Measurements from ENCODE around the gene OR2Y1.
"Not testable (repeated sequence)": the region's sequence is repeated elsewhere in the genome, so short reads cannot be mapped to it uniquely, and the experiment has no call there.

OR2Y1 gene

GRCh38 chr5:180779985-180780610 lies 40.2 kb upstream of the OR2Y1 start:
- 0 out of 2 replicates have a peak, but pooled peaks cover 6% of the 10 kb centered on the region for H3K9me3 ChIP-seq (ENCODE audit: insufficient read depth, low read depth, low read length)
- H3K27me3 ChIP-seq (ENCODE audit: insufficient read depth, low read length): no peaks in the 10 kb centered on the region
- no peak overlapping the region for H3K9ac ChIP-seq (ENCODE audit: low read depth, low read length)
- no peak overlapping the region for H3K27ac ChIP-seq (ENCODE audit: low read length)
- H3K36me3 ChIP-seq (ENCODE audit: insufficient read depth, low read depth, low read length): no peaks in the 10 kb centered on the region
- H3K4me3 ChIP-seq (ENCODE audit: low read length): no peak overlapping the region
- peaks cover 5% of the 10 kb centered on the region; the same call in 1 of the 2 replicates for H3K4me1 ChIP-seq (ENCODE audit: insufficient read depth, low read length)

GRCh38 chr5:180777475-180777874 lies 37.6 kb upstream of the OR2Y1 start:
- no peaks in the 10 kb centered on the region for H3K36me3 ChIP-seq (ENCODE audit: insufficient read depth, low read depth, low read length)
- H3K9me3 ChIP-seq (ENCODE audit: insufficient read depth, low read depth, low read length): peaks cover 6% of the 10 kb centered on the region; the same call in 1 of the 2 replicates
- no peak overlapping the region for H3K4me3 ChIP-seq (ENCODE audit: low read length)
- H3K27ac ChIP-seq (ENCODE audit: low read length): no peak overlapping the region
- no peak overlapping the region for H3K9ac ChIP-seq (ENCODE audit: low read depth, low read length)
- H3K4me1 ChIP-seq (ENCODE audit: insufficient read depth, low read length): no peaks in the 10 kb centered on the region
- no peaks in the 10 kb centered on the region for H3K27me3 ChIP-seq (ENCODE audit: insufficient read depth, low read length)

GRCh38 chr5:180776376-180776775 lies 36.5 kb upstream of the OR2Y1 start:
- Histone ChIP-seq H3K36me3 (ENCODE audit: insufficient read depth, low read depth, low read length) (no peaks in the 10 kb centered on the region), H3K9ac (ENCODE audit: low read depth, low read length) (no peak overlapping the region), H3K27me3 (ENCODE audit: insufficient read depth, low read length) (no peaks in the 10 kb centered on the region), H3K9me3 (ENCODE audit: insufficient read depth, low read depth, low read length) (peaks cover 14% of the 10 kb centered on the region), H3K4me1 (ENCODE audit: insufficient read depth, low read length) (no peaks in the 10 kb centered on the region), H3K27ac (ENCODE audit: low read length) (no peak overlapping the region), H3K4me3 (ENCODE audit: low read length) (no peak overlapping the region)

GRCh38 chr5:180775624-180776023 lies 35.8 kb upstream of the OR2Y1 start:
- no peak overlapping the region for H3K27ac ChIP-seq (ENCODE audit: low read length)
- H3K4me3 ChIP-seq (ENCODE audit: low read length): no peak overlapping the region
- peaks cover 14% of the 10 kb centered on the region for H3K9me3 ChIP-seq (ENCODE audit: insufficient read depth, low read depth, low read length)

GRCh38 chr5:180771839-180772238 lies 32.0 kb upstream of the OR2Y1 start:
- Histone ChIP-seq H3K9ac (ENCODE audit: low read depth, low read length) (no peak overlapping the region), H3K27me3 (ENCODE audit: insufficient read depth, low read length) (no peaks in the 10 kb centered on the region), H3K27ac (ENCODE audit: low read length) (no peak overlapping the region), H3K4me3 (ENCODE audit: low read length) (no peak overlapping the region), H3K36me3 (ENCODE audit: insufficient read depth, low read depth, low read length) (no peaks in the 10 kb centered on the region), H3K4me1 (ENCODE audit: insufficient read depth, low read length) (no peaks in the 10 kb centered on the region), H3K9me3 (ENCODE audit: insufficient read depth, low read depth, low read length) (peaks cover 7% of the 10 kb centered on the region)

More at GRCh38 chr5:180775624-180776023, 35.8 kb upstream of the OR2Y1 start:
- Histone ChIP-seq H3K9ac (ENCODE audit: low read depth, low read length) (no peak overlapping the region), H3K36me3 (ENCODE audit: insufficient read depth, low read depth, low read length) (no peaks in the 10 kb centered on the region), H3K27me3 (ENCODE audit: insufficient read depth, low read length) (no peaks in the 10 kb centered on the region), H3K4me1 (ENCODE audit: insufficient read depth, low read length) (no peaks in the 10 kb centered on the region)

GRCh38 chr5:180769821-180770220 lies 30.0 kb upstream of the OR2Y1 start:
- H3K4me1 ChIP-seq (ENCODE audit: insufficient read depth, low read length): no peaks in the 10 kb centered on the region
- H3K4me3 ChIP-seq (ENCODE audit: low read length): no peak overlapping the region
- H3K9me3 ChIP-seq (ENCODE audit: insufficient read depth, low read depth, low read length): peaks cover 13% of the 10 kb centered on the region
- H3K36me3 ChIP-seq (ENCODE audit: insufficient read depth, low read depth, low read length): no peaks in the 10 kb centered on the region
- H3K27me3 ChIP-seq (ENCODE audit: insufficient read depth, low read length): no peaks in the 10 kb centered on the region
- H3K9ac ChIP-seq (ENCODE audit: low read depth, low read length): no peak overlapping the region
- H3K27ac ChIP-seq (ENCODE audit: low read length): no peak overlapping the region

- no peaks in the 10 kb centered on the region for H3K36me3 ChIP-seq (ENCODE audit: insufficient read depth, low read depth, low read length)
- H3K27me3 ChIP-seq (ENCODE audit: insufficient read depth, low read length): no peaks in the 10 kb centered on the region
- H3K4me1 ChIP-seq (ENCODE audit: insufficient read depth, low read length): no peaks in the 10 kb centered on the region
- H3K27ac ChIP-seq (ENCODE audit: low read length): no peak overlapping the region
- no peak overlapping the region for H3K4me3 ChIP-seq (ENCODE audit: low read length)
- H3K9ac ChIP-seq (ENCODE audit: low read depth, low read length): no peak overlapping the region
- peaks cover 4% of the 10 kb centered on the region; the same call in 1 of the 2 replicates for H3K9me3 ChIP-seq (ENCODE audit: insufficient read depth, low read depth, low read length)
Observed at GRCh38 chr5:180755601-180756000, 15.7 kb upstream of the OR2Y1 start.

- Histone ChIP-seq H3K4me1 (ENCODE audit: insufficient read depth, low read length) (no peaks in the 10 kb centered on the region), H3K4me3 (ENCODE audit: low read length) (no peak overlapping the region), H3K9ac (ENCODE audit: low read depth, low read length) (no peak overlapping the region), H3K9me3 (ENCODE audit: insufficient read depth, low read depth, low read length) (no peaks in the 10 kb centered on the region), H3K27ac (ENCODE audit: low read length) (no peak overlapping the region), H3K36me3 (ENCODE audit: insufficient read depth, low read depth, low read length) (no peaks in the 10 kb centered on the region), H3K27me3 (ENCODE audit: insufficient read depth, low read length) (peaks cover 3% of the 10 kb centered on the region; the same call in 1 of the 2 replicates)
Observed at GRCh38 chr5:180744253-180744652, 4.4 kb upstream of the OR2Y1 start.

GRCh38 chr5:180742727-180743126 lies 2.9 kb upstream of the OR2Y1 start:
- Histone ChIP-seq H3K4me1 (ENCODE audit: insufficient read depth, low read length) (no peaks in the 10 kb centered on the region), H3K9ac (ENCODE audit: low read depth, low read length) (no peak overlapping the region), H3K4me3 (ENCODE audit: low read length) (no peak overlapping the region), H3K27me3 (ENCODE audit: insufficient read depth, low read length) (peaks cover 3% of the 10 kb centered on the region; the same call in 1 of the 2 replicates), H3K36me3 (ENCODE audit: insufficient read depth, low read depth, low read length) (no peaks in the 10 kb centered on the region), H3K27ac (ENCODE audit: low read length) (no peak overlapping the region), H3K9me3 (ENCODE audit: insufficient read depth, low read depth, low read length) (no peaks in the 10 kb centered on the region)

- not testable (repeated sequence) for H3K4me1 ChIP-seq (ENCODE audit: insufficient read depth, low read length); H3K36me3 ChIP-seq (ENCODE audit: insufficient read depth, low read depth, low read length); H3K27ac ChIP-seq (ENCODE audit: low read length); H3K4me3 ChIP-seq (ENCODE audit: low read length); H3K9ac ChIP-seq (ENCODE audit: low read depth, low read length); H3K9me3 ChIP-seq (ENCODE audit: insufficient read depth, low read depth, low read length); H3K27me3 ChIP-seq (ENCODE audit: insufficient read depth, low read length)
Observed at GRCh38 chr5:180740953-180741352, 1.1 kb upstream of the OR2Y1 start.

- Histone ChIP-seq H3K4me3 (ENCODE audit: low read length) (no peak overlapping the region), H3K27me3 (ENCODE audit: insufficient read depth, low read length) (peaks cover 12% of the 10 kb centered on the region; the same call in 1 of the 2 replicates), H3K9me3 (ENCODE audit: insufficient read depth, low read depth, low read length) (no peaks in the 10 kb centered on the region), H3K36me3 (ENCODE audit: insufficient read depth, low read depth, low read length) (no peaks in the 10 kb centered on the region), H3K9ac (ENCODE audit: low read depth, low read length) (no peak overlapping the region), H3K4me1 (ENCODE audit: insufficient read depth, low read length) (no peaks in the 10 kb centered on the region), H3K27ac (ENCODE audit: low read length) (no peak overlapping the region)
Observed at GRCh38 chr5:180739271-180739670, 587 bp downstream of the OR2Y1 start.

GRCh38 chr5:180736536-180736935 lies 3.3 kb downstream of the OR2Y1 start:
- Histone ChIP-seq H3K9ac (ENCODE audit: low read depth, low read length) (no peak overlapping the region), H3K27ac (ENCODE audit: low read length) (no peak overlapping the region), H3K4me3 (ENCODE audit: low read length) (no peak overlapping the region), H3K9me3 (ENCODE audit: insufficient read depth, low read depth, low read length) (no peaks in the 10 kb centered on the region), H3K27me3 (ENCODE audit: insufficient read depth, low read length) (peaks cover 18% of the 10 kb centered on the region; the same call in 1 of the 2 replicates), H3K4me1 (ENCODE audit: insufficient read depth, low read length) (no peaks in the 10 kb centered on the region), H3K36me3 (ENCODE audit: insufficient read depth, low read depth, low read length) (no peaks in the 10 kb centered on the region)
